Measurements from ENCODE around the gene LRBA.

Gene LRBA

GRCh38 chr4:150253416-150253815 is 761.7 kb downstream of the LRBA start:
- Histone ChIP-seq H3K9me3 (ENCODE audit: insufficient read depth, low read length, severe bottlenecking) (no peaks in the 10 kb centered on the region), H3K4me3 (ENCODE audit: low read depth in 1 of 2, low read length in 2 of 2) (no peak overlapping the region), H3K4me2 (ENCODE audit: insufficient read depth, low read length) (no peak overlapping the region), H3K79me2 (ENCODE audit: insufficient read depth, low read length) (no peaks in the 10 kb centered on the region), H3K4me1 (ENCODE audit: insufficient read depth, low read length) (no peaks in the 10 kb centered on the region), H3K27me3 (ENCODE audit: insufficient read depth, low read length, poor library complexity) (no peaks in the 10 kb centered on the region), H2AFZ (ENCODE audit: low read depth, low read length) (no peak overlapping the region), H3K27ac (ENCODE audit: low read length) (no peak overlapping the region), H3K9ac (ENCODE audit: low read depth, low read length) (no peak overlapping the region), H3K36me3 (ENCODE audit: insufficient read depth, low read length) (no peaks in the 10 kb centered on the region), H4K20me1 (ENCODE audit: insufficient read depth, low read length) (no peaks in the 10 kb centered on the region)
- TF ChIP-seq EZH2 (IDR thresholded peaks at IDR 0.05; ENCODE audit: borderline replicate concordance, low read depth, low read length, severe bottlenecking): no peak
- no peak for TF ChIP-seq CTCF (IDR thresholded peaks at IDR 0.05; ENCODE audit: borderline replicate concordance, extremely low read depth, low read length, poor library complexity, severe bottlenecking)
- DNase-seq (no peak), ATAC-seq (ENCODE audit: insufficient read depth, low read depth) (no peak)

- H3K4me1 ChIP-seq (ENCODE audit: insufficient read depth, low read length): no peaks in the 10 kb centered on the region
- TF ChIP-seq CTCF (IDR thresholded peaks at IDR 0.05; ENCODE audit: borderline replicate concordance, extremely low read depth, low read length, poor library complexity, severe bottlenecking): no peak
- no peak for TF ChIP-seq EZH2 (IDR thresholded peaks at IDR 0.05; ENCODE audit: borderline replicate concordance, low read depth, low read length, severe bottlenecking)
These were observed 762.3 kb downstream of the LRBA start for GRCh38 chr4:150252741-150253140.

GRCh38 chr4:150252306-150252705 is 762.8 kb downstream of the LRBA start:
- ATAC-seq (ENCODE audit: insufficient read depth, low read depth) (no peak), DNase-seq (no peak)
- Histone ChIP-seq H3K27me3 (ENCODE audit: insufficient read depth, low read length, poor library complexity) (no peaks in the 10 kb centered on the region), H3K36me3 (ENCODE audit: insufficient read depth, low read length) (no peaks in the 10 kb centered on the region), H3K4me3 (ENCODE audit: low read depth in 1 of 2, low read length in 2 of 2) (no peak overlapping the region), H2AFZ (ENCODE audit: low read depth, low read length) (no peak overlapping the region), H3K79me2 (ENCODE audit: insufficient read depth, low read length) (no peaks in the 10 kb centered on the region), H3K9ac (ENCODE audit: low read depth, low read length) (no peak overlapping the region), H3K4me1 (ENCODE audit: insufficient read depth, low read length) (no peaks in the 10 kb centered on the region), H3K27ac (ENCODE audit: low read length) (no peak overlapping the region), H3K4me2 (ENCODE audit: insufficient read depth, low read length) (no peak overlapping the region), H3K9me3 (ENCODE audit: insufficient read depth, low read length, severe bottlenecking) (no peaks in the 10 kb centered on the region), H4K20me1 (ENCODE audit: insufficient read depth, low read length) (no peaks in the 10 kb centered on the region)
- TF ChIP-seq EZH2 (IDR thresholded peaks at IDR 0.05; ENCODE audit: borderline replicate concordance, low read depth, low read length, severe bottlenecking) (no peak), CTCF (IDR thresholded peaks at IDR 0.05; ENCODE audit: borderline replicate concordance, extremely low read depth, low read length, poor library complexity, severe bottlenecking) (no peak)

More at GRCh38 chr4:150252741-150253140, 762.3 kb downstream of the LRBA start:
- ATAC-seq (ENCODE audit: insufficient read depth, low read depth) (no peak), DNase-seq (no peak)
- Histone ChIP-seq H3K79me2 (ENCODE audit: insufficient read depth, low read length) (no peaks in the 10 kb centered on the region), H3K9ac (ENCODE audit: low read depth, low read length) (no peak overlapping the region), H3K4me2 (ENCODE audit: insufficient read depth, low read length) (no peak overlapping the region), H3K4me3 (ENCODE audit: low read depth in 1 of 2, low read length in 2 of 2) (no peak overlapping the region), H3K36me3 (ENCODE audit: insufficient read depth, low read length) (no peaks in the 10 kb centered on the region), H3K27me3 (ENCODE audit: insufficient read depth, low read length, poor library complexity) (no peaks in the 10 kb centered on the region), H4K20me1 (ENCODE audit: insufficient read depth, low read length) (no peaks in the 10 kb centered on the region), H3K27ac (ENCODE audit: low read length) (no peak overlapping the region), H3K9me3 (ENCODE audit: insufficient read depth, low read length, severe bottlenecking) (no peaks in the 10 kb centered on the region), H2AFZ (ENCODE audit: low read depth, low read length) (no peak overlapping the region)

GRCh38 chr4:150251752-150252190 is 763.3 kb downstream of the LRBA start:
- H3K9ac ChIP-seq (ENCODE audit: low read depth, low read length): no peak overlapping the region
- no peaks in the 10 kb centered on the region for H3K27me3 ChIP-seq (ENCODE audit: insufficient read depth, low read length, poor library complexity)
- H3K27ac ChIP-seq (ENCODE audit: low read length): no peak overlapping the region
- DNase-seq (no peak), ATAC-seq (ENCODE audit: insufficient read depth, low read depth) (no peak)
- no peaks in the 10 kb centered on the region for H3K9me3 ChIP-seq (ENCODE audit: insufficient read depth, low read length, severe bottlenecking)
- H3K4me3 ChIP-seq (ENCODE audit: low read depth in 1 of 2, low read length in 2 of 2): no peak overlapping the region
- H3K4me1 ChIP-seq (ENCODE audit: insufficient read depth, low read length): no peaks in the 10 kb centered on the region
- H4K20me1 ChIP-seq (ENCODE audit: insufficient read depth, low read length): no peaks in the 10 kb centered on the region
- no peak for TF ChIP-seq CTCF (IDR thresholded peaks at IDR 0.05; ENCODE audit: borderline replicate concordance, extremely low read depth, low read length, poor library complexity, severe bottlenecking)
- TF ChIP-seq EZH2 (IDR thresholded peaks at IDR 0.05; ENCODE audit: borderline replicate concordance, low read depth, low read length, severe bottlenecking): no peak
- no peaks in the 10 kb centered on the region for H3K36me3 ChIP-seq (ENCODE audit: insufficient read depth, low read length)
- H3K4me2 ChIP-seq (ENCODE audit: insufficient read depth, low read length): no peak overlapping the region
- no peak overlapping the region for H2AFZ ChIP-seq (ENCODE audit: low read depth, low read length)
- no peaks in the 10 kb centered on the region for H3K79me2 ChIP-seq (ENCODE audit: insufficient read depth, low read length)
